Liver (tissue), 9 donors: Measurements from ENCODE around the gene VEGFA. TPM values are rescaled to one million over a fixed set of nuclear protein-coding genes. Genes with fewer than 3 reads are reported as not detected.

Source experiments
- DNase-seq: peaks from one replicate; pipeline ENCODE4 v3.0.0-alpha.2; 2017; ENCODE audit warnings: low spot score
- H3K27ac ChIP-seq, 2 donors: one replicate each; pipeline ENCODE4 v1.7.0; 2013; ENCODE audit warnings: inconsistent platforms in 2 of 2, low read length in 2 of 2, control low read depth in 1 of 2, low read depth in 1 of 2, mild to moderate bottlenecking in 1 of 2
- H3K27me3 ChIP-seq, 4 donors: one replicate each; pipeline versions ENCODE4 v1.6.1 to v1.7.0; 2013; ENCODE audit warnings: low read length in 3 of 4, inconsistent platforms in 1 of 4, mild to moderate bottlenecking in 1 of 4, moderate library complexity in 1 of 4; ENCODE audit not compliant: control insufficient read depth in 4 of 4, insufficient read depth in 4 of 4
- H3K36me3 ChIP-seq, 4 donors: one replicate each; pipeline versions ENCODE4 v1.6.1 to v1.7.0; 2013; ENCODE audit warnings: low read length in 3 of 4, mild to moderate bottlenecking in 3 of 4, low read depth in 1 of 4, moderate library complexity in 1 of 4; ENCODE audit not compliant: control insufficient read depth in 4 of 4, insufficient read depth in 3 of 4
- H3K4me1 ChIP-seq, 4 donors: one replicate each; pipeline versions ENCODE4 v1.6.1 to v1.7.0; 2013; ENCODE audit warnings: low read length in 3 of 4, mild to moderate bottlenecking in 3 of 4, moderate library complexity in 1 of 4; ENCODE audit not compliant: control insufficient read depth in 4 of 4, insufficient read depth in 4 of 4
- H3K4me3 ChIP-seq, 3 donors: one replicate each; pipeline versions ENCODE4 v1.6.1 to v1.7.0; 2013; ENCODE audit warnings: low read length in 3 of 3, control low read depth in 1 of 3, low read depth in 1 of 3, mild to moderate bottlenecking in 1 of 3
- H3K9ac ChIP-seq, 2 donors: one replicate each; pipeline ENCODE4 v1.7.0; 2013; ENCODE audit warnings: low read length in 2 of 2, mild to moderate bottlenecking in 2 of 2, moderate library complexity in 2 of 2, control low read depth in 1 of 2, low read depth in 1 of 2
- H3K9me3 ChIP-seq, 4 donors: one replicate each; pipeline versions ENCODE4 v1.6.1 to v1.7.0; 2013; ENCODE audit warnings: low read length in 3 of 4; ENCODE audit not compliant: control insufficient read depth in 4 of 4
- ATF3 ChIP-seq: IDR thresholded peaks from 2 replicates; pipeline ENCODE4 v1.6.1; 2016; ENCODE audit warnings: antibody characterized with exemption
- CTCF ChIP-seq: fragments of 150-350 bp; IDR thresholded peaks from 2 replicates; pipeline ENCODE4 v1.5.1; 2017; ENCODE audit warnings: improper control_type of control experiment, low read depth, low read length; ENCODE audit not compliant: missing input control
- EGR1 ChIP-seq, 2 donors: IDR thresholded peaks; 2 replicates each; pipeline ENCODE4 v1.6.1; 2016 to 2018; ENCODE audit warnings: antibody characterized with exemption in 2 of 2, low read depth in 2 of 2
- FOXA1 ChIP-seq: IDR thresholded peaks from 2 replicates; pipeline ENCODE4 v1.6.1; 2016; ENCODE audit warnings: antibody characterized with exemption
- FOXA2 ChIP-seq: IDR thresholded peaks from 2 replicates; pipeline ENCODE4 v1.6.1; 2016; ENCODE audit warnings: antibody characterized with exemption
- JUND ChIP-seq, 2 donors: IDR thresholded peaks; 2 replicates each; pipeline ENCODE4 v1.6.1; 2016; ENCODE audit warnings: antibody characterized with exemption in 2 of 2
- MAX ChIP-seq: IDR thresholded peaks from 2 replicates; pipeline ENCODE4 v1.6.1; 2016; ENCODE audit warnings: antibody characterized with exemption
- RAD21 ChIP-seq, 2 donors: IDR thresholded peaks; 2 replicates each; pipeline ENCODE4 v1.6.1; 2016; ENCODE audit warnings: antibody characterized with exemption in 2 of 2, mild to moderate bottlenecking in 2 of 2
- REST ChIP-seq: IDR thresholded peaks from 2 replicates; pipeline ENCODE4 v1.6.1; 2016; ENCODE audit warnings: antibody characterized with exemption, mild to moderate bottlenecking
- SP1 ChIP-seq: IDR thresholded peaks from 2 replicates; pipeline ENCODE4 v1.6.1; 2018; ENCODE audit warnings: antibody characterized with exemption, mild to moderate bottlenecking
- TAF1 ChIP-seq: conservative IDR thresholded peaks from 2 replicates; pipeline ENCODE4 v1.6.1; 2016; ENCODE audit warnings: antibody characterized with exemption, mild to moderate bottlenecking
- YY1 ChIP-seq: IDR thresholded peaks from 2 replicates; pipeline ENCODE4 v1.6.1; 2016; ENCODE audit warnings: antibody characterized with exemption, mild to moderate bottlenecking
- ZBTB33 ChIP-seq: IDR thresholded peaks from 2 replicates; pipeline ENCODE4 v1.6.1; 2016; ENCODE audit warnings: antibody characterized with exemption
- WGBS: extraction: QIAGEN DNeasy Blood & Tissue Kit; methylation state at CpG from one replicate; pipeline ENCODE4 v1.1.7; 2013; 5-methylcytosine and 5-hydroxymethylcytosine counted together
- polyA plus RNA-seq, 2 donors: library from polyadenylated mRNA; stranded (reverse) in 1 of 2; unstranded in 1 of 2; fragments of 200-250 nt in 1 of 2; fragments of >200 nt in 1 of 2; fragmentation: Nextera tagmentation in 1 of 2; extraction: Ambion mirVana in 1 of 2; gene quantifications; one replicate each; pipeline versions ENCODE4 v1.2.1 to v1.2.3, GENCODE V29; 2013 to 2015
- total RNA-seq, 2 donors: library from RNA; depleted of rRNA; stranded (reverse); fragments of >200 nt; gene quantifications; one replicate each; pipeline ENCODE4 v1.2.3, GENCODE V29; 2014
- donor health status: healthy.
- donor health status: healthy.
- donor health status: healthy.
- donor health status: healthy.
- donor health status: healthy.

Gene VEGFA
- total and polyA plus RNA-seq, 4 donors, result 14.7 to 160 (median 65.2) TPM

- H3K4me1 ChIP-seq, result peaks cover 26 to 74% (median 62%) of the 10 kb centered on the region in 4 donors
- H3K9ac ChIP-seq, result peak overlapping the region; percentile 42 to 66
Observed at GRCh38 chr6:43805699-43806042, 35.7 kb downstream of the VEGFA start.

More at GRCh38 chr6:43805699-43806042, 35.7 kb downstream of the VEGFA start:
- 46% methylated on average over 5 of the region's 5 CpGs for WGBS
- Histone ChIP-seq H3K9me3 (no peaks in the 10 kb centered on the region), H3K4me3 (peak overlapping the region; percentile 12 to 65 (median 43)), H3K36me3 (no peaks in the 10 kb centered on the region), H3K27me3 (no peaks in the 10 kb centered on the region), H3K27ac (peak overlapping the region; percentile 90 to 95)
- TF ChIP-seq RAD21 (IDR thresholded peaks at IDR 0.05), result no peak
- TF ChIP-seq TAF1, result no peak
- no peak for TF ChIP-seq REST
- TF ChIP-seq EGR1 (IDR thresholded peaks at IDR 0.05; ENCODE audit: low read depth in 2 of 2), result no peak
- TF ChIP-seq SP1, result no peak
- TF ChIP-seq JUND (IDR thresholded peaks at IDR 0.05), result no peak
- TF ChIP-seq MAX, result no peak
- TF ChIP-seq ATF3, result no peak
- no peak for TF ChIP-seq ZBTB33
- no peak for TF ChIP-seq CTCF
- no peak for TF ChIP-seq YY1
- TF ChIP-seq FOXA2, result no peak
- no peak for TF ChIP-seq FOXA1
- DNase-seq, result no peak
